B cell (primary cell): Measurements from ENCODE around the gene SLC12A7. TPM values are rescaled to one million over a fixed set of nuclear protein-coding genes. Genes with fewer than 3 reads are reported as not detected.

ENCODE experiments used
- ATAC-seq: fragments of 200-7000 bp; cut with Tn5 transposase; one replicate; pipeline ENCODE4 v1.10.0; 2021; ENCODE audit warnings: low read depth, mild to moderate bottlenecking, moderate number of reproducible peaks, moderate library complexity
- CTCF ChIA-PET: fragments of 350-600 bp; sonication (Branson Sonifier 250); formaldehyde crosslinking; loops from one replicate; lab custom pipeline; 2021; ENCODE audit warnings: antibody characterized with exemption, inconsistent platforms; lab: Charles Lee
- POLR2A ChIA-PET: fragments of 350-600 bp; sonication (Branson Sonifier 250); formaldehyde crosslinking; loops from one replicate; lab custom pipeline; 2021; ENCODE audit warnings: antibody characterized with exemption; lab: Charles Lee
- DNase-seq: peaks from one replicate; pipeline ENCODE4 v3.0.0; 2013
- H2AFZ ChIP-seq: 2 replicates; pipeline ENCODE4 v1.6.1; 2012; ENCODE audit warnings: mild to moderate bottlenecking, low read depth, low read length; ENCODE audit not compliant: insufficient read depth, poor library complexity, severe bottlenecking
- H3K27ac ChIP-seq, 2 donors: 1 replicate in 1 of 2; 2 replicates in 1 of 2; pipeline ENCODE4 v1.5.1; 2012 to 2013; ENCODE audit warnings: low read length in 2 of 2, mild to moderate bottlenecking in 2 of 2, moderate library complexity in 1 of 2
- H3K27me3 ChIP-seq, 4 experiments: fragments of 200-600 bp in 1 of 4; sonication (generic) in 1 of 4; replicated peaks in 1 of 4; 1 replicate in 2 of 4; 2 replicates in 2 of 4; pipeline versions ENCODE4 v1.6.1 to v1.7.0; 2013 to 2016; ENCODE audit warnings: low read length in 3 of 4, mild to moderate bottlenecking in 2 of 4, mixed read lengths in 1 of 4, moderate library complexity in 1 of 4; ENCODE audit not compliant: insufficient read depth in 4 of 4, control insufficient read depth in 3 of 4; ENCODE audit errors: control extremely low read depth in 1 of 4
- H3K36me3 ChIP-seq, 2 experiments: replicated peaks in 1 of 2; 1 replicate in 1 of 2; 2 replicates in 1 of 2; pipeline versions ENCODE4 v1.6.1 to v1.7.1; 2013; ENCODE audit warnings: low read length in 1 of 2; ENCODE audit not compliant: insufficient read depth in 2 of 2, control insufficient read depth in 1 of 2; ENCODE audit errors: control extremely low read depth in 1 of 2, extremely low read depth in 1 of 2
- H3K4me1 ChIP-seq, 2 donors: fragments of 200-600 bp in 1 of 2; sonication (generic) in 1 of 2; 1 replicate in 1 of 2; 2 replicates in 1 of 2; pipeline versions ENCODE4 v1.5.1 to v1.6.1; 2013 to 2017; ENCODE audit warnings: low read length in 2 of 2; ENCODE audit not compliant: control insufficient read depth in 2 of 2, insufficient read depth in 2 of 2
- H3K4me2 ChIP-seq: replicated peaks from 2 replicates; pipeline ENCODE3; 2012; ENCODE audit warnings: mild to moderate bottlenecking, low read depth, low read length; ENCODE audit not compliant: poor library complexity, severe bottlenecking
- H3K4me3 ChIP-seq, 5 experiments: fragments of 200-600 bp in 1 of 5; sonication (generic) in 1 of 5; 1 replicate in 3 of 5; 2 replicates in 2 of 5; pipeline versions ENCODE4 v1.5.1 to v1.7.0; 2011 to 2016; ENCODE audit warnings: low read length in 4 of 5, mild to moderate bottlenecking in 4 of 5, low read depth in 2 of 5, control low read depth in 1 of 5, moderate library complexity in 1 of 5; ENCODE audit not compliant: insufficient read depth in 1 of 5; ENCODE audit errors: control extremely low read depth in 1 of 5, extremely low read depth in 1 of 5
- H3K79me2 ChIP-seq: fragments of 200-600 bp; sonication (generic); one replicate; pipeline ENCODE4 v1.6.0; 2016; ENCODE audit warnings: low read length; ENCODE audit not compliant: control insufficient read depth, insufficient read depth
- H3K9ac ChIP-seq: fragments of 200-600 bp; sonication (generic); 2 replicates; pipeline ENCODE4 v1.6.1; 2017; ENCODE audit warnings: mild to moderate bottlenecking, low read length, moderate library complexity
- H3K9me3 ChIP-seq, 3 donors: one replicate each; pipeline versions ENCODE4 v1.6.1 to v1.7.1; 2013; ENCODE audit warnings: low read length in 2 of 3; ENCODE audit not compliant: control insufficient read depth in 2 of 3, insufficient read depth in 1 of 3; ENCODE audit errors: control extremely low read depth in 1 of 3
- H4K20me1 ChIP-seq: 2 replicates; pipeline ENCODE4 v1.6.0; 2012; ENCODE audit warnings: mild to moderate bottlenecking, low read length; ENCODE audit not compliant: insufficient read depth, control insufficient read depth, poor library complexity, severe bottlenecking
- H3K27ac Mint-ChIP-seq: one replicate; pipeline ENCODE4 v1.8.0; 2021; ENCODE audit warnings: mixed read lengths
- H3K27me3 Mint-ChIP-seq: one replicate; pipeline ENCODE4 v1.8.0; 2021; ENCODE audit warnings: mixed read lengths
- H3K4me1 Mint-ChIP-seq: one replicate; pipeline ENCODE4 v1.8.0; 2021; ENCODE audit warnings: mixed read lengths
- H3K4me3 Mint-ChIP-seq: one replicate; pipeline ENCODE4 v1.8.0; 2021; ENCODE audit warnings: mixed read lengths
- H3K9me3 Mint-ChIP-seq: one replicate; pipeline ENCODE4 v1.8.0; 2022; ENCODE audit warnings: mixed read lengths; ENCODE audit not compliant: insufficient read depth
- EZH2 ChIP-seq: IDR thresholded peaks from 2 replicates; pipeline ENCODE4 v1.6.1; 2012; ENCODE audit warnings: borderline replicate concordance, low read depth, mild to moderate bottlenecking, moderate library complexity, low read length; ENCODE audit not compliant: insufficient read depth, poor library complexity, severe bottlenecking
- whole genome bisulfite sequencing: methylation state at CpG from one replicate; pipeline ENCODE4 v1.1.5; 2013; ENCODE audit warnings: missing lambda C conversion rate; ENCODE audit not compliant: insufficient coverage; 5-methylcytosine and 5-hydroxymethylcytosine counted together
- intact Hi-C: fragments of 100-400 bp; cut with micrococcal nuclease; formaldehyde crosslinking; loops from one replicate; pipeline ENCODE4 v1.10.0; 2022
- polyA plus RNA-seq: library from polyadenylated mRNA; depleted of rRNA; stranded (reverse); fragments of >200 nt; gene quantifications from 2 replicates; pipeline ENCODE4 v1.2.3, GENCODE V29; 2012
- total RNA-seq, 2 donors: library from RNA; stranded (reverse); fragments of 120-200 nt in 1 of 2; gene quantifications; 1 replicate in 1 of 2; 2 replicates in 1 of 2; pipeline versions ENCODE4 v1.2.3 to v1.2.4, GENCODE V29; 2013 to 2022
- TF ChIP-seq, protein P1 (sequence below): fragments of 200-600 bp; IDR thresholded peaks from one replicate; pipeline ENCODE4 v1.8.0; 2022; ENCODE audit warnings: antibody characterized with exemption, mild to moderate bottlenecking

SLC12A7 gene
- total and polyA plus RNA-seq, 2 donors (not counting 1 experiment from before 2014, with no cell fraction given), result 25.5 to 34.4 TPM

DNA sequence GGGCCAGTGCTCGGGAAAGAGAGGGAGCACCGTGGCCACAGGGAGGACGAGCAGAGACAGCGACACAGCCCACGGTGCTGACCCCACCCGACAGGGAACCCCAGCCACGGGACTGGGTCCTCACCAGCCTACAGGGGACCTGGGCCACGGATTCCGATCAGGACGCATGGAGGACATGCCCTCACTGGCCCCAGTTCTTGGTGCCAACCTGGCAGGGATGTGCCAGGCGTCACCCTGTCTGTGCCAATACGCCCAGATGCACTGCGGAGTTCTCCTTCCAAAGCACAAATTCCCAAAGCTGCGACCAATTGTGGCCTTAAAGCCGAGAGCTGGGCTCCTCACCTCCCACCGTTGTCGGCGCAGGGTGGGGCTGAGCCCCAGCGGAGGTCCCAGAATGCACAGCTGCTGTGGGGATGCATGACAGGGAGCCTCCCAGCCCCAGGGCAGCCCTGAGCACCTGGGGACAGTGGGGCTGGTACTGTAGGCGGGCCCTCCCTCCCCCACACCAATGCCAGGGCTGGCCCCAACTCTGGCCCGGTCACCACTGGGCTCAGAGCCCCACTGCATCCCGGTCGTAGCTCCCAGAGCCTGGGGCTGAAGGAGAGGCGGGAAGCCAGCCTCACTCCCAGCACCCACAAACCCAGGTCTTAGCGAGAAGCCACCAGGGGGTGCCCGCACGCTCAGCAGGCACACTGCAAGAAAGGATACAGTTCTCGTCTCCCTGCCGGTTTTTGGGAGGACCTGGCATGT is 59.0 kb downstream of the SLC12A7 start:
- POLR2A ChIA-PET, result no interaction called here
- H3K9me3 Mint-ChIP-seq, result no peaks in the 10 kb centered on the region
- no peak overlapping the region for H3K4me3 Mint-ChIP-seq
- Histone ChIP-seq H4K20me1 (no peaks in the 10 kb centered on the region), H2AFZ (no peak overlapping the region), H3K36me3 (peaks cover 0 to 3% of the 10 kb centered on the region in 2 experiments), H3K27ac (no peak overlapping the region), H3K4me3 (no peak overlapping the region), H3K4me2 (no peak overlapping the region), H3K79me2 (no peaks in the 10 kb centered on the region), H3K9me3 (no peaks in the 10 kb centered on the region), H3K27me3 (no peaks in the 10 kb centered on the region), H3K4me1 (no peaks in the 10 kb centered on the region), H3K9ac (no peak overlapping the region)
- ATAC-seq, result no peak
- H3K27ac Mint-ChIP-seq, result no peak overlapping the region
- CTCF ChIA-PET, result no interaction called here
- H3K27me3 Mint-ChIP-seq, result no peaks in the 10 kb centered on the region
- TF ChIP-seq EZH2, result no peak
- TF ChIP-seq, protein P1, sequence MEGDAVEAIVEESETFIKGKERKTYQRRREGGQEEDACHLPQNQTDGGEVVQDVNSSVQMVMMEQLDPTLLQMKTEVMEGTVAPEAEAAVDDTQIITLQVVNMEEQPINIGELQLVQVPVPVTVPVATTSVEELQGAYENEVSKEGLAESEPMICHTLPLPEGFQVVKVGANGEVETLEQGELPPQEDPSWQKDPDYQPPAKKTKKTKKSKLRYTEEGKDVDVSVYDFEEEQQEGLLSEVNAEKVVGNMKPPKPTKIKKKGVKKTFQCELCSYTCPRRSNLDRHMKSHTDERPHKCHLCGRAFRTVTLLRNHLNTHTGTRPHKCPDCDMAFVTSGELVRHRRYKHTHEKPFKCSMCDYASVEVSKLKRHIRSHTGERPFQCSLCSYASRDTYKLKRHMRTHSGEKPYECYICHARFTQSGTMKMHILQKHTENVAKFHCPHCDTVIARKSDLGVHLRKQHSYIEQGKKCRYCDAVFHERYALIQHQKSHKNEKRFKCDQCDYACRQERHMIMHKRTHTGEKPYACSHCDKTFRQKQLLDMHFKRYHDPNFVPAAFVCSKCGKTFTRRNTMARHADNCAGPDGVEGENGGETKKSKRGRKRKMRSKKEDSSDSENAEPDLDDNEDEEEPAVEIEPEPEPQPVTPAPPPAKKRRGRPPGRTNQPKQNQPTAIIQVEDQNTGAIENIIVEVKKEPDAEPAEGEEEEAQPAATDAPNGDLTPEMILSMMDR, result no peak
- intact Hi-C loops, result no loop called here
- H3K4me1 Mint-ChIP-seq, result no peaks in the 10 kb centered on the region
- 90% methylated on average over 25 of the region's 29 CpGs for WGBS
- no peak for DNase-seq

DNA sequence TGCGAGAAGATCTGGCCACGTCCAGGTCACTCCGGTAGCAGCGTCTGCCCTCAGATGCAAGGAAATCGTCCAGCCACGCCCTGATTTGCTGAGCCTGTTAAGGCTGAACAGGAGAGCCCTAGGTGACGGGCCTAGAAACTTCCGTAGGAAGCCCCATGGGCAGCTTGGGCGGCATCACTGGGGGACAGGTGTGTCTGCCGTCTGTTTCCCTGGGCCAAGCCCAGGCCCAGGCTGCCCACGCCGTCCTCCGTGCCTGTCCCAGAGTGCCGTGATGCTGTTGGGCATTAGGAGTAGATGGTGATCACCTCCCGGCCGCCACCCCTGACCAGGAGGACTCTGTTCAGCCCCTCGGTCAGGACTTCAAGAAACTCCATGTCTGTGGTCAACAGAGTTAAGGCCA is 59.8 kb downstream of the SLC12A7 start:
- POLR2A ChIA-PET, result no interaction called here
- H3K4me2 ChIP-seq, result no peak overlapping the region
- H3K27ac ChIP-seq, result no peak overlapping the region
- Mint-ChIP-seq H3K4me1 (no peaks in the 10 kb centered on the region), H3K4me3 (no peak overlapping the region), H3K27ac (no peak overlapping the region), H3K27me3 (no peaks in the 10 kb centered on the region), H3K9me3 (peaks cover 5% of the 10 kb centered on the region)
- DNase-seq, result no peak
- H3K4me1 ChIP-seq, result no peaks in the 10 kb centered on the region
- ATAC-seq, result no peak
- no peak overlapping the region for H2AFZ ChIP-seq
- H3K79me2 ChIP-seq, result no peaks in the 10 kb centered on the region
- H3K27me3 ChIP-seq, result no peaks in the 10 kb centered on the region
- H4K20me1 ChIP-seq, result no peaks in the 10 kb centered on the region
- no peak overlapping the region for H3K9ac ChIP-seq
- no peak overlapping the region for H3K4me3 ChIP-seq
- TF ChIP-seq EZH2, result no peak
- TF ChIP-seq, protein P1, result no peak
- peaks cover 0 to 3% of the 10 kb centered on the region in 2 experiments for H3K36me3 ChIP-seq
- H3K9me3 ChIP-seq, result no peaks in the 10 kb centered on the region
- 86% methylated on average over 17 of the region's 17 CpGs for WGBS
- intact Hi-C loops, result no loop called here
- CTCF ChIA-PET, result no interaction called here
